ENCODE measurements around the gene VMP1.

DNA sequence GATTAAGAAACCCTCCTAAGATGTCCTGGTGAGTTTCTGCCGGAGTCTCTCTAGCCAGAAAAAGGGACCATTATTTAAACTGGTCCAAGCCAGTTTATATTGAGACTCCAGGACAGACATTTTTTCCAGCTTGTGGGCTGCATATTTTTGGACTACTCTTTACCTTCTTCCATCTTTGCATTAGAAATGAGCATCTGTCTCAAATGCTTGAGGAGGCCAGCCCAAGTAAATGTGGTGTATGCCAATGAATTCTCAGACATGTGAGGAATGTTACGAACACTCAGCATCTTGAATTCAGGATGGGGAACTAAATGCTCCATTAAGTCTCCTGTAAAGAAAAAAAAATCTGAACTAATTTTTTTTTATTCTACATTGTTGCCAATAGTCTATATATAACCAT, 166.9 kb downstream of the VMP1 start:
- TF ChIP-seq, protein P1, sequence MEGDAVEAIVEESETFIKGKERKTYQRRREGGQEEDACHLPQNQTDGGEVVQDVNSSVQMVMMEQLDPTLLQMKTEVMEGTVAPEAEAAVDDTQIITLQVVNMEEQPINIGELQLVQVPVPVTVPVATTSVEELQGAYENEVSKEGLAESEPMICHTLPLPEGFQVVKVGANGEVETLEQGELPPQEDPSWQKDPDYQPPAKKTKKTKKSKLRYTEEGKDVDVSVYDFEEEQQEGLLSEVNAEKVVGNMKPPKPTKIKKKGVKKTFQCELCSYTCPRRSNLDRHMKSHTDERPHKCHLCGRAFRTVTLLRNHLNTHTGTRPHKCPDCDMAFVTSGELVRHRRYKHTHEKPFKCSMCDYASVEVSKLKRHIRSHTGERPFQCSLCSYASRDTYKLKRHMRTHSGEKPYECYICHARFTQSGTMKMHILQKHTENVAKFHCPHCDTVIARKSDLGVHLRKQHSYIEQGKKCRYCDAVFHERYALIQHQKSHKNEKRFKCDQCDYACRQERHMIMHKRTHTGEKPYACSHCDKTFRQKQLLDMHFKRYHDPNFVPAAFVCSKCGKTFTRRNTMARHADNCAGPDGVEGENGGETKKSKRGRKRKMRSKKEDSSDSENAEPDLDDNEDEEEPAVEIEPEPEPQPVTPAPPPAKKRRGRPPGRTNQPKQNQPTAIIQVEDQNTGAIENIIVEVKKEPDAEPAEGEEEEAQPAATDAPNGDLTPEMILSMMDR (conservative IDR thresholded peaks at IDR 0.05; ENCODE audit: low read length): no peak
- TF ChIP-seq EZH2phosphoT487 (IDR thresholded peaks at IDR 0.05; ENCODE audit: borderline replicate concordance, low read depth, low read length): no peak

Data from OCI-LY7 (cell line).